DMS79 (cell line): ENCODE measurements around the gene CCDC12.
"Not testable (repeated sequence)": the region's sequence is repeated elsewhere in the genome, so short reads cannot be mapped to it uniquely, and the experiment has no call there.

ENCODE experiments used
- DNase-seq: peaks from one replicate; lab custom pipeline; 2025; lab: John Stamatoyannopoulos, UW

CCDC12 gene

GRCh38 chr3:46922426-46922825 is 54.1 kb downstream of the CCDC12 start:
- no peak for DNase-seq

- no peak for DNase-seq
Observed at GRCh38 chr3:46921871-46922271, 54.7 kb downstream of the CCDC12 start.

GRCh38 chr3:46921041-46921440 is 55.5 kb downstream of the CCDC12 start:
- DNase-seq, result no peak

- no peak for DNase-seq
Observed at GRCh38 chr3:46918634-46919033, 57.9 kb downstream of the CCDC12 start.

- DNase-seq, result no peak
Observed at GRCh38 chr3:46918202-46918601, 58.3 kb downstream of the CCDC12 start.

GRCh38 chr3:46917257-46917656 is 59.3 kb downstream of the CCDC12 start:
- DNase-seq, result no peak

- DNase-seq, result no peak
Observed at GRCh38 chr3:46916799-46917198, 59.7 kb downstream of the CCDC12 start.

- DNase-seq, result no peak
Observed at GRCh38 chr3:46916278-46916677, 60.3 kb downstream of the CCDC12 start.

- no peak for DNase-seq
Observed at GRCh38 chr3:46915297-46915822, 61.2 kb downstream of the CCDC12 start.

GRCh38 chr3:46914849-46915248 is 61.7 kb downstream of the CCDC12 start:
- DNase-seq, result peak; percentile 37

- DNase-seq, result peak; percentile 49
Observed at GRCh38 chr3:46913644-46914043, 62.9 kb downstream of the CCDC12 start.

- DNase-seq, result no peak
Observed at GRCh38 chr3:46912986-46913385, 63.6 kb downstream of the CCDC12 start.

- DNase-seq, result not testable (repeated sequence)
Observed at GRCh38 chr3:46910914-46911313, 65.6 kb downstream of the CCDC12 start.

- DNase-seq, result no peak
Observed at GRCh38 chr3:46910166-46910760, 66.3 kb downstream of the CCDC12 start.

- peak; percentile 72 for DNase-seq
Observed at GRCh38 chr3:46909535-46910161, 66.9 kb downstream of the CCDC12 start.

GRCh38 chr3:46908986-46909534 is 67.5 kb downstream of the CCDC12 start:
- DNase-seq, result no peak

- DNase-seq, result no peak
Observed at GRCh38 chr3:46908294-46908985, 68.1 kb downstream of the CCDC12 start.

GRCh38 chr3:46907960-46908293 is 68.6 kb downstream of the CCDC12 start:
- DNase-seq, result no peak

GRCh38 chr3:46907271-46907670 is 69.3 kb downstream of the CCDC12 start:
- DNase-seq, result no peak

GRCh38 chr3:46906471-46907058 is 70.0 kb downstream of the CCDC12 start:
- DNase-seq, result no peak

GRCh38 chr3:46905661-46906451 is 70.7 kb downstream of the CCDC12 start:
- no peak for DNase-seq

GRCh38 chr3:46905213-46905560 is 71.4 kb downstream of the CCDC12 start:
- DNase-seq, result no peak
